ENCODE data around the gene USP4. TPM values are rescaled to one million over a fixed set of nuclear protein-coding genes. Genes with fewer than 3 reads are reported as not detected.

USP4 gene
- total and polyA plus RNA-seq, 2 experiments from 2014 or later: 11.2 to 50.9 TPM

DNA sequence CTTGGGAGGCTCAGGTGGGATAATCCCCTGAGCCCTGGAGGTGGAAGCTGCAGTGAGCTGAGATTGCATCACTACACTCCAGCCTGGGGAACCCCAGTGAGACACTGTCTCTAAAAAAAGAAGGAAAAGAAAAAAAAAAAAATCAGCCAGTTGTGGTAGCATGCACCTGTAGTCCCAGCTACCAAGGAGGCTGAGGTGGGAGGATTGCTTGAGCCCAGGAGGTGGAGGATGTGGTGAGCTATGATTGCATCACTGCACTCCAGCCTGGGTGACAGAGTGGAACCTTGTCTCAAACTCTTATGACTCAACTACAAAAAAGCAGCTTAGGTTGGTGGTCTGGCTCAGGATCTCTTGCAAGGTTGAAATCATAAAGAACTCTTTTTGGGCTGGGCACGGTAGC lies 37.6 kb upstream of the USP4 start:
- H3K4me3 ChIP-seq: peak overlapping the region; percentile 29; the same call in 1 of the 2 replicates
- peak overlapping the region; percentile 17 for H3K4me2 ChIP-seq (ENCODE audit: unreplicated experiment)
- H3K4me1 ChIP-seq (ENCODE audit: insufficient read depth): peaks cover 30% of the 10 kb centered on the region
- H3F3A ChIP-seq (ENCODE audit: insufficient read depth): peaks cover 68% of the 10 kb centered on the region
- peak overlapping the region; percentile 58 for H3K9ac ChIP-seq
- TF ChIP-seq EZH2 (IDR thresholded peaks at IDR 0.05; ENCODE audit: insufficient read depth, poor library complexity, severe bottlenecking) (no peak), EZH2phosphoT487 (IDR thresholded peaks at IDR 0.05; ENCODE audit: insufficient read depth, low read depth) (no peak)
- peaks cover 30% of the 10 kb centered on the region for H3K36me3 ChIP-seq (ENCODE audit: low read depth)
- 92 to 100% methylated on average over 1 of the region's 1 CpG for WGBS, 2 experiments (ENCODE audit: low coverage in 1 of 2, low lambda C conversion rate in 2 of 2, missing lambda C conversion rate in 2 of 2)
- H3K79me2 ChIP-seq (ENCODE audit: insufficient read depth): peaks cover 98% of the 10 kb centered on the region
- peaks cover 36% of the 10 kb centered on the region for H4K20me1 ChIP-seq (ENCODE audit: insufficient read depth)
- peak; percentile 75 for DNase-seq
- H2AFZ ChIP-seq: no peak overlapping the region
- no peaks in the 10 kb centered on the region for H3K9me2 ChIP-seq (ENCODE audit: insufficient read depth)
- no peaks in the 10 kb centered on the region for H3K9me3 ChIP-seq (ENCODE audit: low read depth)
- in situ Hi-C loops (cut with MboI): no loop called here
- H3K27ac ChIP-seq: peak overlapping the region; percentile 88
- H3K27me3 ChIP-seq (replicated peaks; ENCODE audit: insufficient read depth): no peaks in the 10 kb centered on the region

DNA sequence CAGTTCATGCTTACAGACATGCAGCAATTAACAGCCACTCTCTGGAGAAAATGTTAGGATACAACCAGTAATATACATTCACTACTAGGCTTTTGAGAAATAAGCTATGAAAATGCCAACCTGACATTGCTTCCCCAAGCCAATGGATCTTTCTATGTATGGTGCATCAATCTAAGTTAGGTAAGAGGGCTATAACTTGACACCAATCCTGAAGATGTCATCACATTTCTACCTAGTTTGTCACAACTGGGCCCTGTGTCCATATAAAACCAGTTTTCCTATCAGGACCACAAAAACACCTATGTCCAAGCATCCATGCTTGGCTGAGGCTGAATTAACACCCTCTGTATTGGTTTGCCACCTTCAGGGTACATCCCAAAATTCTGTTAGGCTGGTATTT lies 32.1 kb upstream of the USP4 start:
- Histone ChIP-seq H3K27ac (no peak overlapping the region), H3K36me3 (ENCODE audit: low read depth) (peaks cover 66% of the 10 kb centered on the region), H3K27me3 (replicated peaks; ENCODE audit: insufficient read depth) (no peaks in the 10 kb centered on the region), H3K4me2 (ENCODE audit: unreplicated experiment) (no peak overlapping the region), H3K9ac (no peak overlapping the region), H3F3A (ENCODE audit: insufficient read depth) (peaks cover 46% of the 10 kb centered on the region), H2AFZ (no peak overlapping the region), H3K79me2 (ENCODE audit: insufficient read depth) (peaks cover 100% of the 10 kb centered on the region), H3K4me3 (no peak overlapping the region), H3K4me1 (ENCODE audit: insufficient read depth) (no peaks in the 10 kb centered on the region), H3K9me3 (ENCODE audit: low read depth) (no peaks in the 10 kb centered on the region), H4K20me1 (ENCODE audit: insufficient read depth) (peaks cover 19% of the 10 kb centered on the region), H3K9me2 (ENCODE audit: insufficient read depth) (no peaks in the 10 kb centered on the region)
- no peak for TF ChIP-seq EZH2 (IDR thresholded peaks at IDR 0.05; ENCODE audit: insufficient read depth, poor library complexity, severe bottlenecking)
- TF ChIP-seq EZH2phosphoT487 (IDR thresholded peaks at IDR 0.05; ENCODE audit: insufficient read depth, low read depth): no peak
- DNase-seq: no peak
- in situ Hi-C loops (cut with MboI): no loop called here

DNA sequence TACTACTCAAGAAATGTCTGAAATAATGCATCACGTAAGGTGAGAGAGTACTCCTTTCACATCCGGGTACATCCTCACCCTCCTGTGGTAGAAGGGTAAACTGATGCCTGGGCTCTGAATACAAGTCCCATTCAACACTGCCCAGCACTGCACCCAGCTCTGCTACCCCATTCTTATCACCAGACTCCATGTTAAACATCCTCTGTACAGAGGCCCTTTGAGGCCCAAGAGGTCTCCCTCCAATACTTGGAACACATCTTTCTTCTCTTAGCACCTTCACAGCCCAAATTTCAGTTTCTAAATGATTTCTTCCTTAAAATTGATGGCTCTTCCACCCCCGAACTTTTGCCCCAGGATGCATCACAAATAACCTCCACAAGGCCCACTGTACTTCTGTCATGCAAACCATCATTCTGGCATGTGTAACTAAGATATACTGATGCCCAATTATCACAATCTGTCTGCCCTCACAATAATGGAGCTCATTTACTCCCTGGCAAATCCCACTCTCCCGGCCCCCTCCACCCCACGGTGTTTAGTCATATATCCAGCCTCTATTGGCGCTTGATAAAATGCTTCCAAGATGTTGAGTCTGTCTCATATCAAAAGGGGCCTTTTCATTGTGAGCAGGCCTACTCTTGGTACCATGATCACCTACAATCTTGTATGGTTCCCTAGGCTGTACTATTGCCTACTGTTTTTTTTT lies 30.9 kb upstream of the USP4 start:
- 75 to 82% methylated on average over 6 of the region's 6 CpGs for WGBS, 2 experiments (ENCODE audit: low coverage in 1 of 2, low lambda C conversion rate in 2 of 2, missing lambda C conversion rate in 2 of 2)
- Histone ChIP-seq H3K4me3 (no peak overlapping the region), H3K9me2 (ENCODE audit: insufficient read depth) (no peaks in the 10 kb centered on the region), H3K4me1 (ENCODE audit: insufficient read depth) (no peaks in the 10 kb centered on the region), H3F3A (ENCODE audit: insufficient read depth) (peaks cover 36% of the 10 kb centered on the region), H3K36me3 (ENCODE audit: low read depth) (peaks cover 76% of the 10 kb centered on the region), H2AFZ (no peak overlapping the region), H3K9me3 (ENCODE audit: low read depth) (no peaks in the 10 kb centered on the region), H3K79me2 (ENCODE audit: insufficient read depth) (peaks cover 100% of the 10 kb centered on the region), H3K27me3 (replicated peaks; ENCODE audit: insufficient read depth) (no peaks in the 10 kb centered on the region), H3K4me2 (ENCODE audit: unreplicated experiment) (no peak overlapping the region), H3K27ac (no peak overlapping the region), H3K9ac (no peak overlapping the region), H4K20me1 (ENCODE audit: insufficient read depth) (peaks cover 16% of the 10 kb centered on the region; the same call in 1 of the 2 replicates)
- DNase-seq: no peak
- TF ChIP-seq EZH2 (IDR thresholded peaks at IDR 0.05; ENCODE audit: insufficient read depth, poor library complexity, severe bottlenecking): no peak
- no peak for TF ChIP-seq EZH2phosphoT487 (IDR thresholded peaks at IDR 0.05; ENCODE audit: insufficient read depth, low read depth)
- in situ Hi-C loops (cut with MboI): no loop called here

DNA sequence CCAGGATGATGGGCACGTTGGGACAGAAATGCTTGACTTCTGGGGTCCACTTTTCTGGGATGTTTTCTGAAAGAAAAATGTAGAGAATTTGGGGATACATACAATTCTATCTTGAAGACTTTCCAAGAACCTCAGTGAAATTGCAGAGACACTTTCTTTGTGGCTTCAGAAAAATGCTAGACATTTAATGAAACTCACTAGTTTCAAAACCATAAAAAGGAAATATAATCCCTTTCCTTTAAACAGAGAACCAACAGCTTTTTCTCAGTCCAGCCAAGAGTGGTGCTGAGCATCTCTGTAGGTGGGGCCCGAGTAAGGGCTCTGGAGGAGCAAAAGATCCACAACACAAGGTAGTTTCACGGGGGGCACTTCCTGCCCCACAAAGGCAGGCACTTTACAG lies 22.7 kb upstream of the USP4 start:
- no peak overlapping the region for H3K9ac ChIP-seq
- no peaks in the 10 kb centered on the region for H3K9me2 ChIP-seq (ENCODE audit: insufficient read depth)
- peak overlapping the region; percentile 50 for H3K27ac ChIP-seq
- in situ Hi-C loops (cut with MboI): no loop called here
- peaks cover 74% of the 10 kb centered on the region for H3K36me3 ChIP-seq (ENCODE audit: low read depth)
- 74 to 78% methylated on average over 3 of the region's 3 CpGs for WGBS, 2 experiments (ENCODE audit: low coverage in 1 of 2, low lambda C conversion rate in 2 of 2, missing lambda C conversion rate in 2 of 2)
- no peaks in the 10 kb centered on the region for H3K27me3 ChIP-seq (replicated peaks; ENCODE audit: insufficient read depth)
- TF ChIP-seq EZH2 (IDR thresholded peaks at IDR 0.05; ENCODE audit: insufficient read depth, poor library complexity, severe bottlenecking): no peak
- no peak for TF ChIP-seq EZH2phosphoT487 (IDR thresholded peaks at IDR 0.05; ENCODE audit: insufficient read depth, low read depth)
- peak; percentile 42 for DNase-seq
- H2AFZ ChIP-seq: no peak overlapping the region
- peaks cover 40% of the 10 kb centered on the region for H3K4me1 ChIP-seq (ENCODE audit: insufficient read depth)
- peaks cover 5% of the 10 kb centered on the region; the same call in 1 of the 2 replicates for H4K20me1 ChIP-seq (ENCODE audit: insufficient read depth)
- H3K4me3 ChIP-seq: no peak overlapping the region
- no peaks in the 10 kb centered on the region for H3K9me3 ChIP-seq (ENCODE audit: low read depth)
- H3K79me2 ChIP-seq (ENCODE audit: insufficient read depth): peaks cover 87% of the 10 kb centered on the region
- peak overlapping the region; percentile 33 for H3K4me2 ChIP-seq (ENCODE audit: unreplicated experiment)
- H3F3A ChIP-seq (ENCODE audit: insufficient read depth): peaks cover 58% of the 10 kb centered on the region
